Spleen (tissue), 7 donors: ENCODE data around the gene EVC2.

ENCODE experiments used
- POLR2A ChIP-seq, 3 donors: fragments of 450-650 bp; IDR thresholded peaks; one replicate each; pipeline ENCODE4 v1.5.1; 2017; ENCODE audit warnings: antibody characterized with exemption in 3 of 3, mild to moderate bottlenecking in 1 of 3
- POLR2AphosphoS5 ChIP-seq, 3 donors: sonication (generic); formaldehyde crosslinking; IDR thresholded peaks; one replicate each; pipeline ENCODE4 v1.5.1; 2017; ENCODE audit warnings: antibody characterized with exemption in 3 of 3
- TF ChIP-seq, protein P1 (sequence below), 11 experiments: fragments of 200-600 bp in 7 of 11; fragments of 450-650 bp in 4 of 11; sonication (generic) in 4 of 11; IDR thresholded peaks in 8 of 11; conservative IDR thresholded peaks in 3 of 11; 1 replicate in 7 of 11; 2 replicates in 4 of 11; pipeline versions ENCODE4 v1.4.0 to v1.8.0; 2016 to 2021; ENCODE audit warnings: antibody characterized with exemption in 11 of 11, inconsistent platforms in 4 of 11, mild to moderate bottlenecking in 1 of 11
- donor health status: DM: no; HTN: no; CAD: no; lungs with moderate emphysema.
- donor health status: DM: no; HTN: no; CAD: no.
- donor health status: DM: no; HTN: no; CAD: no.

DNA sequence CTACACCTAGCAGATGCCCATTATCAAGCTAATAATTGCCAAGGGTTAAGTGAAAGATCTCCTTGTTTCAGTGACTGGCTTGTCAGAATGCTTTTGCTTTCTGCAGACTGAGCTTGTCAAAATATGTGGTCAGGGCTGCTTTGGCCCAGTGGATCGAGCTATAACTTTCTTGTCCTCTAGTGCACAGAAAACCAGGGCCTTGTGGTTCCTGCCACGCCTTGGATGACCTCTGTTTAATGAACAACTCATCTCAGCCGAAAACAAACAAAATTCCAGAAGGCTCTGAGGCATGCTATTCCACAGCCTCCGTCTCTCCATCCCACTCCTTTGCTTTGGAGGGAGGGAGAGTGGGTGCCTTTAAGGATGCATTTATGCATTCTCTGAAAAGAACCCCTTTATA is 14.0 kb upstream of the EVC2 start:
- TF ChIP-seq, protein P1, sequence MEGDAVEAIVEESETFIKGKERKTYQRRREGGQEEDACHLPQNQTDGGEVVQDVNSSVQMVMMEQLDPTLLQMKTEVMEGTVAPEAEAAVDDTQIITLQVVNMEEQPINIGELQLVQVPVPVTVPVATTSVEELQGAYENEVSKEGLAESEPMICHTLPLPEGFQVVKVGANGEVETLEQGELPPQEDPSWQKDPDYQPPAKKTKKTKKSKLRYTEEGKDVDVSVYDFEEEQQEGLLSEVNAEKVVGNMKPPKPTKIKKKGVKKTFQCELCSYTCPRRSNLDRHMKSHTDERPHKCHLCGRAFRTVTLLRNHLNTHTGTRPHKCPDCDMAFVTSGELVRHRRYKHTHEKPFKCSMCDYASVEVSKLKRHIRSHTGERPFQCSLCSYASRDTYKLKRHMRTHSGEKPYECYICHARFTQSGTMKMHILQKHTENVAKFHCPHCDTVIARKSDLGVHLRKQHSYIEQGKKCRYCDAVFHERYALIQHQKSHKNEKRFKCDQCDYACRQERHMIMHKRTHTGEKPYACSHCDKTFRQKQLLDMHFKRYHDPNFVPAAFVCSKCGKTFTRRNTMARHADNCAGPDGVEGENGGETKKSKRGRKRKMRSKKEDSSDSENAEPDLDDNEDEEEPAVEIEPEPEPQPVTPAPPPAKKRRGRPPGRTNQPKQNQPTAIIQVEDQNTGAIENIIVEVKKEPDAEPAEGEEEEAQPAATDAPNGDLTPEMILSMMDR (IDR thresholded peaks at IDR 0.05 in 8 of 11, conservative IDR thresholded peaks at IDR 0.05 in 3 of 11) = no peak
- TF ChIP-seq POLR2A (IDR thresholded peaks at IDR 0.05) = no peak
- TF ChIP-seq POLR2AphosphoS5 (IDR thresholded peaks at IDR 0.05) = no peak
